Ectodermal cell (in vitro differentiated cells): Measurements from ENCODE around the gene TBC1D14.

Experiments used
- H3K27ac ChIP-seq: 2 replicates; pipeline ENCODE4 v1.7.0; 2013; ENCODE audit warnings: mild to moderate bottlenecking, low read depth, low read length; ENCODE audit not compliant: insufficient read depth, poor library complexity, severe bottlenecking
- H3K27me3 ChIP-seq: 2 replicates; pipeline ENCODE4 v1.7.0; 2013; ENCODE audit warnings: mild to moderate bottlenecking, low read length; ENCODE audit not compliant: insufficient read depth, control insufficient read depth, poor library complexity, severe bottlenecking
- H3K36me3 ChIP-seq: one replicate; pipeline ENCODE4 v1.7.0; 2013; ENCODE audit warnings: low read length; ENCODE audit not compliant: control insufficient read depth, insufficient read depth
- H3K4me1 ChIP-seq: one replicate; pipeline ENCODE4 v1.7.0; 2013; ENCODE audit warnings: low read length; ENCODE audit not compliant: control insufficient read depth, insufficient read depth
- H3K4me3 ChIP-seq: 2 replicates; pipeline ENCODE4 v1.7.0; 2013; ENCODE audit warnings: low read depth, low read length, control low read depth; ENCODE audit not compliant: insufficient read depth
- H3K9me3 ChIP-seq: 2 replicates; pipeline ENCODE4 v1.7.0; 2013; ENCODE audit warnings: mild to moderate bottlenecking, low read length, moderate library complexity; ENCODE audit not compliant: control insufficient read depth
- WGBS, 2 experiments: methylation state at CpG; one replicate each; pipeline ENCODE4 v1.1.7; 2013; ENCODE audit warnings: missing lambda C conversion rate in 2 of 2; 5-methylcytosine and 5-hydroxymethylcytosine counted together

Gene TBC1D14

DNA sequence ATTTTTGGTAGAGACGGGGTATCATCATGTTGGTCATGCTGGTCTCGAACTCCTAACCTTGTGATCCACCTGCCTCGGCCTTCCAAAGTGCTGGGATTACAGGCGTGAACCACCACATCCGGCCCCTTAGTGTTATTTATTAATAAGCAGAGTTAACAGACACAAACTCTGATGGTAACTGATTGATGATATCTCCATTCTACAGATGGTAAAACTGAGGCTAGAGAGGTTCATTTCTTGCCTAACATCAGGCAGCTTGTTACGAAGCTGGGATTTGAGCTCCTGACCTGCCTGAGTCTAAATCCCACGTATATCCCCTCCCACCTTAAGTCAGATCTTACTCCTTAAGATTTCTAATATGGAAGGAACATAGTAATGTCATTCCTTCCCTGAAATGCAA is 36.9 kb downstream of the TBC1D14 start:
- Histone ChIP-seq H3K36me3 (no peaks in the 10 kb centered on the region), H3K4me1 (peaks cover 27% of the 10 kb centered on the region), H3K27me3 (no peaks in the 10 kb centered on the region), H3K27ac (no peak overlapping the region), H3K9me3 (no peaks in the 10 kb centered on the region), H3K4me3 (no peak overlapping the region)
- WGBS, 2 experiments, result 92 to 94% methylated on average over 6 to 7 of the region's 7 CpGs

DNA sequence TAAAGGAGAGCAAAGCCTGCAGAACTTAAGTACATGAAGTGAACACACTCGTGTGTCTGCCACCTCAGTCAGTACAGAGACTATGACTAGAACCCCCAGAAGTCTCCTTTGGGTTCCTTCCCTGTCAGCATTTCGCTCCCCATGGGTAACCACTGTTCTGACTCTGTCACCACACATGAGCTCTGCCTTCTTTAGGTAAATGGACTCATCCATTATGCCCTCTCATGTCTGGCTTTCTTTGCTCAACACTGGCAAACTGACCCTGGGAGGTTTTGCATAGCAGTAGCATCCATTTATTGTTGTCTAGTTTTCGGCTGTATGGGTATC is 38.5 kb downstream of the TBC1D14 start:
- Histone ChIP-seq H3K4me3 (no peak overlapping the region), H3K36me3 (no peaks in the 10 kb centered on the region), H3K27me3 (no peaks in the 10 kb centered on the region), H3K9me3 (no peaks in the 10 kb centered on the region), H3K27ac (no peak overlapping the region), H3K4me1 (peaks cover 23% of the 10 kb centered on the region)
- 89 to 92% methylated on average over 3 of the region's 3 CpGs for WGBS, 2 experiments

DNA sequence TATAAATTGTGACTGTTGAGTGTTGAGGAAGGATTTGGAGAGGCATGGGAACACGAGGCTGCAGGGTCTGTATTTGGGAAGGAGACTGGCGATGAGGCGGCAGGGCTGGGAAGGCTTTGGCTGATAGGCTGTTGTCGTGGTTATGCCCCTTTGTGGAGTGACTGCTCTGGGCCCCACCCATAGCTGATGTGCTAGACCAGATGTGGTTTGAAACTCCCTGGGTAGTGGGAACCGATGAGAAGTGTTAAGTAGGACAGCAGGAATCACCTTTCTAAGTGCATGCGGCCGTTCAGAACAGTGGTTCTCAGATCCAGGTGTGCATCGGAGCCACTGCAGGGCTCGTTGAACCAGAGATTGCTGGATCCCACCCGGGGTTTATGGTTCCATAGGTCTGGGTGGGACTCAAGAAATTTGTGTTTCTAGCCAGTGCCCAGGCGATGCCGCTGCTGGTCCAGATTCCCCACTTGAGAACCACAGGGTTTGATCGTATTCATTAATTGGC is 42.3 kb downstream of the TBC1D14 start:
- WGBS, 2 experiments, result 80 to 83% methylated on average over 13 of the region's 13 CpGs
- Histone ChIP-seq H3K27me3 (no peaks in the 10 kb centered on the region), H3K4me1 (peaks cover 23% of the 10 kb centered on the region), H3K27ac (no peak overlapping the region), H3K36me3 (no peaks in the 10 kb centered on the region), H3K4me3 (no peak overlapping the region), H3K9me3 (no peaks in the 10 kb centered on the region)

DNA sequence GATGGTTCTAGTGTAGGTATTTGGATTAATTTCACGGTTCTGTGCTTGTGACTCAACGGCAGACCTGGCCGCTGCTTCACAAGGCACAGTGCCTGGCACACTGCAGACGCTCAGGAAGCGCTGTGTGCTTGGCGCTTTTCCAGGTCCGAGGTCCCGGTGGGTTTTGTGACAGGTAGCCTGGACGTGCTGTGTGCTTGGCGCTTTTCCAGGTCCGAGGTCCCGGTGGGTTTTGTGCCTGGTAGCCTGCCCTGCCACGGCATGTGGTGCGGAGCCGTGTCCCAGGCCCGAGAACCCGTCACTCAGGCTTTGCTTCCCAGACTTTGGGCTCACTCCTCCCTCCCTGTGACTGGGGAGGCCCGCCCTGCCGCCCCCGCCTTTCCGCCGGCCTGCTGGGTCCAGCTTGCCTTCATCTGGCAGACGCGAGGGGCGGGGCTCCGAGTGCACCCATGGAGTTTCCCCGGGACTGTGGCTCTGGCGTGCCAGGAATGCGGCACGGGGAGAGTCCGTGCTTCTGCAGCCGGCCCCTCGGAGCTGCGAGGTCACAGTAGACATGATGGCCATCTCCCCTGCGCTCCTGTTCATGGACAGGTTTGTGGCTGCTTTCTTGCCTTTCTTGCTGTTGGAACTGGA is 44.2 kb downstream of the TBC1D14 start:
- no peaks in the 10 kb centered on the region for H3K36me3 ChIP-seq
- no peak overlapping the region for H3K4me3 ChIP-seq
- 52 to 53% methylated on average over 35 of the region's 35 CpGs for WGBS, 2 experiments
- no peak overlapping the region for H3K27ac ChIP-seq
- H3K4me1 ChIP-seq, result peaks cover 23% of the 10 kb centered on the region
- no peaks in the 10 kb centered on the region for H3K27me3 ChIP-seq
- no peaks in the 10 kb centered on the region for H3K9me3 ChIP-seq

DNA sequence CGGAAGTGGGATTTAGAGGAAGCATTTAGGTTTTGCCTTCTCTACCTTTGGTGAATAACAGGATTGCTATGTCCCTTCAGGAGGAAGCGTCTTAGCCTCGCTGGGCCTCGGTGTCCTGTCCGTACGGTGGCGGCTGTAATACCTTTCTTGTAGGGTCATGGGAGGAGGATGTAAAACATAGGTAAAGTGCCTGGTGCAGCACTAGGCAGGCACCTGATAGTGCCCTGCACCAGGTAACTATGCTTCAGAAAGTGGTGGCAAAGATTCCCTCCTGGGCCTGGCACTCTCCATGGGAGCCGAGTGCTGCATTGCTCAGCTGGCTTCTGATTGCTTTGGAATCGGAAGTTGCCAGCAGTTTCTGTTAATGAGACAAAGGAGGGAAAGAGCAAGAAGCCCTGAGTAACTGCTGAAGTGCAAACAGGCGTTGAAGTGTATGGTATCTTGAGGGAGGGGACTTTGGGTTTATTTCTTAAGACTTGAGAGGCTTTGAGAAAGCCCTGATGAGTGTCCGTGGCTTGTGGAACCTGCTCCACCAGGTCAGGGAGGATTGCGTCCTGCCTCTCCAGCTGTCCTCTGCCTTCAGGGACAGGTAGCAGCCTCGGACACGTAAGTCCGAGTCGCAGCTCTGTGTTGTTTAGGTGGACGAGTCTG is 45.8 kb downstream of the TBC1D14 start:
- Histone ChIP-seq H3K27ac (no peak overlapping the region), H3K9me3 (no peaks in the 10 kb centered on the region), H3K4me3 (no peak overlapping the region), H3K27me3 (no peaks in the 10 kb centered on the region), H3K36me3 (no peaks in the 10 kb centered on the region), H3K4me1 (peaks cover 33% of the 10 kb centered on the region)
- WGBS, 2 experiments, result 80 to 84% methylated on average over 16 to 17 of the region's 17 CpGs

DNA sequence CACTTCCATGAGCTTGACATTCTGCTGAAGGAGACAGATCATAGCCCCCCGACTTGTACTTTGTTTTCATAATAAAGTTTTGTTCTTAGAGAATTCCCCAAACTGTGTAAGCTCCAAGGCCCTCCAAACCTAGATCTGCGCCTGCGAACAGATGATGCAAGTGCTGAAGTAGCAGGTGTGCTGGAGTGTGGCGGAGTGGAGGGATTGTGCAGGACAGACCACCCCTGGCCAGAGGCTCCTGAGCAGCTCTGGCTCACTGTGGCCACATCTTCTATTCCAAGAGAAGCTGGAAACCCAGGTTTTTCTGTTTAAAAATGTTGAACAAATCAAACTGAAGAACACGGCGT is 46.4 kb downstream of the TBC1D14 start:
- Histone ChIP-seq H3K27me3 (no peaks in the 10 kb centered on the region), H3K27ac (no peak overlapping the region), H3K9me3 (no peaks in the 10 kb centered on the region), H3K4me3 (no peak overlapping the region), H3K4me1 (peaks cover 33% of the 10 kb centered on the region), H3K36me3 (no peaks in the 10 kb centered on the region)
- WGBS, 2 experiments, result 96 to 97% methylated on average over 6 of the region's 6 CpGs

DNA sequence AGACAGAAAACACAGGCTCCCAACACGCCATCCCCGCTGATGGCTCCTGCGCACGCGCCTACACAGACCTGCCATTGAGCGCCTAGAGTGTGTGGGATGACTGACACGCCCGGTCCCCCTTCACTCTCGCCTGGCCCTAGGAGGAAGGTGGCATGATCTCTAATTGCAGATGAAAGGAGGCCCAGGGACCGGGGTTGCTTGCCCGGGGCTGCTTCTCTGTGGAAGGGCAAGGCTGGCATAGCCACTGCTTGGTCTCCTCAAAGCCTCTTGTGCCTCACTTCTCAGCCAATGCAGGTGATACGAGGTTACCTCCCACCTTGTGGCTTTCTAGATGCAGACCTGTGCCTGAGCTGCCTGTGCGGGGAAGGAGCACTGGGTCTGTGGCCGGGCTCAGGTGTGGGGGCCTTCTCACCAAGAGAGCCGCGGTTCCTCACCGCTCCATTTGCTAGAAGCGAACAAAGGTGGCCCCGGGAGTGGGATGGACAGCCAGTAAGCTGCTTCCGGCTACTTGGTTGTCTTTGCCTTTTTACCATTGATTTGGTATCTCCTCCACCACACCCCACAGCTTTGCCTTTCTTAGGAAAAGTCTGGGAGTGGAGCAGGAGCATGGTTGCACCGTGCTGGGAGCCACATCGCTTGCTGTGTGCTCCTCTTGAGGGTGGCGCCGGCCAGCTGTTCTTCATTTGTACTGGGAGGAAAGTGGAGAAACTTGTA is 47.0 kb downstream of the TBC1D14 start:
- Histone ChIP-seq H3K4me1 (peaks cover 32% of the 10 kb centered on the region), H3K27ac (no peak overlapping the region)

DNA sequence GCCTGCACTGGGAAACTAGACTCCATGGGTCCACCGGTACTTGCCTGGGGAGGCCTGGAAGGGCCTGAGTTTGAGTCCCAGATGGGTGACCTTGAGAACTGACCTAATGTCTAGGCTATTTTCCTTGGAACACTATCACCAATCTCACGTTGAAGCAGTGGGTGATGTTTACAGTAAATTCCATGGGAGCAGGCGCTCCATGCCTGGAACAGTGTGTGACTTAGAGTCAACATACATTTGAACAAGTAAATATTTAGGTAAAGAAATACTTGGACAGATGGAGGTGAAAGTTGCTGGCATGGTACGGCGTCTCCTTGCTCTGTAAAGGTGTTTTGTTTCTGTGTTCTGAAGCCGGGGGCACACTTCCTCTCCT is 47.5 kb downstream of the TBC1D14 start:
- H3K36me3 ChIP-seq, result no peaks in the 10 kb centered on the region
- WGBS, 2 experiments, result 94 to 95% methylated on average over 6 of the region's 6 CpGs

More for the DNA sequence above, 47.0 kb downstream of the TBC1D14 start:
- H3K27me3 ChIP-seq, result no peaks in the 10 kb centered on the region
- 93 to 94% methylated on average over 24 of the region's 24 CpGs for WGBS, 2 experiments
- no peaks in the 10 kb centered on the region for H3K36me3 ChIP-seq
- H3K9me3 ChIP-seq, result no peaks in the 10 kb centered on the region
- H3K4me3 ChIP-seq, result no peak overlapping the region

DNA sequence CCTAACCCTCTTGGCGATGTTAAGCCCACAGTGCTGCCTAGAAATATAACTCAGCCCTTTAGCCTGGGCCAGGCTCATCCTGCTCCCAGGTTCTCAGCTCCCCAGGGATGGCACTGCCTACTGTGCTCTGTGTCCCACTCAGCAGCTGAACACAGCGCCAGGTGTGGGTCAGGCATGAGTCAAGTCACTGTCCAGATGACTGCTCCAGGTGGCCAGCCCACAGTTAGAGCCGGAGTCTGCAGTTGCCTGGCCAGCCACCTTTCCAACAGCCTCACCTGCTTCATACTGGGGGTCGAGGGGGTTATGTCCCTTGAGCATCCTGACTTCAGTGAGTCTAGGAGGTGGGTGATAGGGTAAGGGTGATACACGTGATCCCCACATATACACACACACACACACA is 48.4 kb downstream of the TBC1D14 start:
- no peaks in the 10 kb centered on the region for H3K9me3 ChIP-seq
- WGBS, 2 experiments, result 95 to 96% methylated on average over 3 to 4 of the region's 5 CpGs
- H3K4me3 ChIP-seq, result no peak overlapping the region

More for the DNA sequence above, 47.5 kb downstream of the TBC1D14 start:
- Histone ChIP-seq H3K4me1 (peaks cover 33% of the 10 kb centered on the region), H3K27me3 (no peaks in the 10 kb centered on the region), H3K9me3 (no peaks in the 10 kb centered on the region), H3K4me3 (no peak overlapping the region), H3K27ac (no peak overlapping the region)

DNA sequence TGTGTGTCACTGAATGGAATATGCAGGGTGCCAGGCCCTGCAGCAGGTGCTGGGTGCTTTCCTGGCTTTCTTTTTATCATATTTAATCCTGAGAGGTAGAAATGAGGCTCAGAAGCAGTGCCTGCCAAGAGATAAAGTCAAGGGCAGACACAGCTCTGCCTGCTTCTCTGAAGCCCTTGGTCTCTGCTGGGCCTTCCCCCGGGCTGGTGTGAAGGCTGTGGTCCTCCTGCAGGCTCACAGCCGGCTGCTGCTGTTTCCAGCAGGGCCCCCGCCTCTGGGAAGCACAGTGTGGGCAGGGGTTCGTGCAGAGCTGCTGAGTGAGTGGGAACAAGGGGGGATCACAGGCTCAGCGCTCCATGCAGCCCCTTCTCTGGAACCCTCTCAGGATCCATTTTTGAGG is 49.6 kb downstream of the TBC1D14 start:
- 64 to 72% methylated on average over 5 of the region's 5 CpGs for WGBS, 2 experiments
- Histone ChIP-seq H3K9me3 (no peaks in the 10 kb centered on the region), H3K36me3 (no peaks in the 10 kb centered on the region), H3K27me3 (no peaks in the 10 kb centered on the region), H3K4me1 (peaks cover 45% of the 10 kb centered on the region), H3K4me3 (no peak overlapping the region), H3K27ac (no peak overlapping the region)

More for the DNA sequence above, 48.4 kb downstream of the TBC1D14 start:
- H3K27me3 ChIP-seq, result no peaks in the 10 kb centered on the region
- H3K4me1 ChIP-seq, result peaks cover 41% of the 10 kb centered on the region
- no peaks in the 10 kb centered on the region for H3K36me3 ChIP-seq
- no peak overlapping the region for H3K27ac ChIP-seq
